Medulla oblongata (tissue), 1 donor: ENCODE data around the gene ANKRD2.

ENCODE experiments used
- DNase-seq: peaks from one replicate; pipeline ENCODE4 v3.0.0-alpha.2; 2015; ENCODE audit errors: extremely low spot score

ANKRD2 gene

GRCh38 chr10:97596101-97597082 lies 23.8 kb downstream of the ANKRD2 start:
- no peak for DNase-seq

DNA sequence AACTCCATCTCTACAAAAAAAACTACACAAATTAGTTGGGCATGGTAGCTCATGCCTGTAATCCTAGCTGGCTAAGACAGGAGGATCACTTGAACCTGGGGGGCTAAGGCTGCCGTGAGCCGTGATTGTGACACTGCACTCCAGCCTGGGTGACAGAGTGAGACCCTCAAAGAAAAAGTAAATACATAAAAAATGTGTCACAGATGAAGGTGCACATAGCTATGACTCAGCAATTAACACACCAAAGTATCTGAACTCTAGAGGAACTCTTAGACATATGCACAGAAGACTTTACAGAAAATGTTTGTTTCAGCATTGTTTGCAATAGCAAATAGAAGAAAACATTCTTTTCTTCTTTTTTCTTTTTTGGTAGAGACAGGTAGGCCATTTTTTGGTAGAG lies 25.2 kb downstream of the ANKRD2 start:
- DNase-seq = no peak

DNA sequence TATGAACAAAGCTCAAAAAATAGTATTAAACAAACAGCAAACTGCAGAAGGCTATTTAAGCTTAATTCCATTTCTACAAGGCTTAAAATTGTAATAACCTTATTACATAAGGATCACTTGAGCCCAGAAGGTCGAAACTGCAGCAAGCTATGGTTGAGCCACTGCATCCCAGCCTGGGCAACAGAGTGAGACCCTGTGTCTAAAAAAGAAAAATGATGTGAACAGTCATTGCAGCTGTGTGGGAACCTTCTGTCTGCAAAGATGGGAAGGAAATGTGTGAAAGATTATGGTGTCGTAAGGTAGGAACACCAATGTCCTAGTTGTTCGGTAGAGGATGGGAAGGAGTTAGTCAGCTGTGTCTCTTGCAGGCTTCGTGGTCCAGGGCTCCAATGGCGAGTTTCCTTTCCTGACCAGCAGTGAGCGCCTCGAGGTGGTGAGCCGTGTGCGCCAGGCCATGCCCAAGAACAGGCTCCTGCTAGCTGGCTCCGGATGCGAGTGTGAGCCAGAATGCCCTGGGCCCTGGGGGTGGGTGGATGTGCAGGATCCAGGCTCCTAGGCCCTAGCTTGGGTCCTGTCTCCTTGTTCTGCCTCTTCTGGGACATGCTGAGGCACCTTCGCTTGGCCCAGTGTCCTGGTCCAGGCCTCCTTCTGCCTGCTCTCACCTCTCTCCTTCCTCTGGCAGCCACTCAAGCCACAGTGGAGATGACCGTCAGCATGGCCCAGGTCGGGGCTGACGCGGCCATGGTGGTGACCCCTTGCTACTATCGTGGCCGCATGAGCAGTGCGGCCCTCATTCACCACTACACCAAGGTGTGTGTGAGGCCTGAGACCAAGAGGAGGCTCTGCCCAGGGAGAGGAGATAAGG lies 26.1 kb downstream of the ANKRD2 start:
- DNase-seq = no peak

DNA sequence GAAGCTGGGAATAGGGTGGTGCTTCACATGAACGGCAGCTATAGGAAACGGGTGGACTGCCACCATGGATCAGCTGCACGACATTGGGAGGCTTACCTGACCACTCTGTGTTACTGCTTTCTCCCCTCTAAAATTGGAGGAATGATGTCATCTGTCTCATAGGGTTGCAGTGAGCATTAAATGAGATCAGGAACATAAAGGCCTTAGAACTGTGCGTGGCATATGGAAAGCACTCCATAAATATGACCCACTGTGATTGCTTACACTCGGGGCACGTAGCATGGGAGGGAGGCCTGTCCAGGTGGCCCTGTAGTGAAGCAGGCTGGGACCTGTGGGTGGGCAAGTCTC lies 26.7 kb downstream of the ANKRD2 start:
- no peak for DNase-seq

DNA sequence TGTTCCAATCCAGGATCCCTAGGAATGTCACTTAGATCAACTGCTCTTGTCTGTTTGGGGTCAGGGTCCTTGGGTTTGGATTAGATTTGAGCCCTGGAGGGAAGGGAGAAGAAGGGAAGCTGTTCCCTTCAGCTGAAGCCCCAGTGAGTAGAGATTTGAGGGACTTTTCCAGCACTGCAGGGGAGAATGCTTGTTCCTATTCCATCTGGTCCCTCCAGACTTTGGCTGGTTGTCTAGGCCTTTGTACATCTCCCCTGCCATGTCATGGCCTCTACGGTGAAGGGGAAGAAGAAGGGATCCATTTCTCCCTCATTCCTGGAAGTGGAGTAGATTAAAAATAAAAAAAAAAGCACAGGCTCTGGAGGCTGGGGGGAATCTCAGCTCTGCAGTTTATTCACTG lies 28.0 kb downstream of the ANKRD2 start:
- DNase-seq = no peak

DNA sequence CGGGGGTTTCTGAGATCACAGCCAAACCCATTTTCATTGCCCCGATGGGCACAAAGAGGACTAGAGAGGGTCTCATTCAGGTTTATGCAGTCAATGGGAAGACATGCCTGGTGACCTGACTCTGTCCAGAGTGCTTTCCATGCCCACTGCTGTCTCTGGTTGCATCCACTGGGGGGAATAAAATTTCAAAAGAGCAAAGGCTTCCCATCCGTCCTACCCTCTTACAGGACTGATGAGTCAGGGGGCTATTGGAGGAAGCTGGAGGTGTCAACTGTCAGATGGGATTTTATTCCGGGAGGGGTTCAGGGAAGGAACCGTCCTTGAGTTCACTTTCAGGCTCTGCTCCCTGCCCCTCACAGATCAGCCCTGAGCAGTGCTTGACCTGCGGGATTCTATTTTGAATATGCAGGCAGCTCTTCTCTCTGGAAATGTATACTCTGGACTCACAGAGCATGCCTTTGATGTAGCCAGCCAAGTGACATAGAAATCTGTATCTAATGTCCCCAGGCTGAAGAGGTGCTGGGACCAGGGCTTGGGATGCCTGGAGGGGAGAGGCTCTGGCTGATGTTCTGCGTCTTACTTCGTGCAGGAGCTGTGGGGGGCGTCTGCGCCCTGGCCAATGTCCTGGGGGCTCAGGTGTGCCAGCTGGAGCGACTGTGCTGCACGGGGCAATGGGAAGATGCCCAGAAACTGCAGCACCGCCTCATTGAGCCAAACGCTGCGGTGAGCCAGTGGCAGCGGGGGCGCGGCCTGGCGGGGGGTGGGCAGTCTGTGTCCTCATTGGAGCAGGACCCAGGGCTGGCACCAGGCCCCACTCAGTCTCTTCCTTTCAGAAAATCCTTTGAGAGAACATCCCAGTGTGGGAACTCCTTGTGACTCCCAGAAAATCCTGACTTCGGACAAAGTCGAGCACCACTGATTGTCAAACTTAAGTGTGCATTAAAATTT lies 29.0 kb downstream of the ANKRD2 start:
- peak; percentile 72 for DNase-seq

GRCh38 chr10:97607095-97607636 lies 34.6 kb downstream of the ANKRD2 start:
- peak; percentile 87 for DNase-seq

- no peak for DNase-seq
Measured at GRCh38 chr10:97608991-97609561, 36.5 kb downstream of the ANKRD2 start.

DNA sequence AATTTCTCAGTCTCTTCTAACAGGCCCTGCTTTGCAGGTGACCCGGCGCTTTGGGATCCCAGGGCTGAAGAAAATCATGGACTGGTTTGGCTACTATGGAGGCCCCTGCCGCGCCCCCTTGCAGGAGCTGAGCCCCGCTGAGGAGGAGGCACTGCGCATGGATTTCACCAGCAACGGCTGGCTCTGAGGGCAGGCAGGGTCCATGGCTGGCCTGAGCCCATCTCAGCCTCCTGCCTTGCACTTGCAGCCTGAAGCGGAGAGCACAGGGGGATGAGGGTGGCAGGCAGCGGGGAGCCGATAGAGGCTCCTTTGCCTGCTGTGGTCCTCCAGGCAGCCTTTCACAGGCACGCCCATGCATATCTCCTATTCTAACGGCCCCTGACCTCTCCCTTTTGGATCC lies 38.9 kb downstream of the ANKRD2 start:
- no peak for DNase-seq

DNA sequence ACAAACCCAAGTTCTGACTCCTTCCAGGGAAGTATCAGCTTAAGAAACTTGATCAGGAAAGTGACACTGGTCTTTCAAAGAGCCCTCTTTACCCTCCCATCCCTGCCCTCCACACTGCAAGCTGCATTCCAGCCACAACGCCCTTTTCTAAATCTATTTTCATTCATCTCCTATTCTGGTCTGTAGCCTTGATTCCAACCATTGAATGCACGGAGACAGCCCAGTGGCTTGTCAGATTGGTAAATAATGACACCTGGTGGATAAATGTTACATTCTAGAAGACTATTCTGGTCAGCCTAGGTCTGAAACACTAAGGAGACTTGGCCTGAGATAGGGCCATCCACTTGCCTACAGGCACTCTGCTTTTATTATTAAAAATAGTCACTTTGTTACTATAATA lies 39.8 kb downstream of the ANKRD2 start:
- peak; percentile 48 for DNase-seq

GRCh38 chr10:97618285-97618684 lies 45.7 kb downstream of the ANKRD2 start:
- no peak for DNase-seq

- DNase-seq = no peak
Measured at GRCh38 chr10:97618733-97619132, 46.2 kb downstream of the ANKRD2 start.

DNA sequence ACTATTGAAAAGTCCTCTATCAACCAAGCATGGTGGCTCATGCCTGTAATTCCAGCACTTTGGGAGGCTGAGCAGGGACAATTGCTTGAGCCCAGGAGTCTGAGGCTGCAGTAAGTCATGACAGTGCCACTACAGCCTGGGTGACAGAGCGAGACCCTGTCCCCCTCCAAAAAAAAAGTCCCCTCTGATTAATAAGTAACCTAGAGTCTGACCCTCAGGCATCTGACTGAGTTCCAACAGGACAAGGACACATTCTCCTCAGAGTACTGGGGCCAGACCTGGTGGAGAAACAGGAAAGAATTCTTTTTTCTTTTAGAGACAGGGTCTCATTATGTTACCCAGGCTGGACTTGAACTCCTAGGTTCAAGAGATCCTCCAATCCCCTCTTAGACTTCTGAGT lies 50.7 kb downstream of the ANKRD2 start:
- DNase-seq = no peak

DNA sequence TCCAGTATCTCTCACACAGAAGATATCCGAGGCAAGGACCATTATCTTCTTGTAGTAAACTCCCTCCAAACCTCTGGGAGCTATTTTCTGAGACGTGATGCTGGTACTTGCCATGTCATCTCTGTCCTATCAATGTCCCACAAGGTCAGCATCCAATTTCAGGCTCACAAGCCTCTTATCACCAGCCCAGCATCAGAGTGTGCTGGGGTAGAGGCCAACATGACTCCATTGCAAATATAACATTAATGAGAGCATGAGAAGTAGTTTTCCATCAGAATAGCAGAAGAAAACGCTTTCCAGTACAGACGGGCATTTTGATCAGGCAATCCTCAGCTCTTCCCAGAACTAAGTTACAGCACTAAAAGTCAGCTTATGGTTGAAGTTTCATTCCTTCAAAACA lies 55.2 kb downstream of the ANKRD2 start:
- no peak for DNase-seq

GRCh38 chr10:97628228-97628627 lies 55.6 kb downstream of the ANKRD2 start:
- DNase-seq = no peak

GRCh38 chr10:97629289-97629688 lies 56.7 kb downstream of the ANKRD2 start:
- DNase-seq = no peak

- DNase-seq = no peak
Measured at GRCh38 chr10:97631098-97631497, 58.5 kb downstream of the ANKRD2 start.

GRCh38 chr10:97632949-97633884 lies 60.6 kb downstream of the ANKRD2 start, which contains the start of gene MORN4:
Gene MORN4, minus strand, starts transcription at chr10:97633500. Its CDS starts 13,847 bp downstream, at chr10:97619653.
- peak; percentile 95 for DNase-seq
